Measurements from ENCODE around the gene RNF167. TPM values are rescaled to one million over a fixed set of nuclear protein-coding genes. Genes with fewer than 3 reads are reported as not detected.

The RNF167 gene
- total and polyA plus RNA-seq, 2 donors, result 73.0 to 189 TPM

DNA sequence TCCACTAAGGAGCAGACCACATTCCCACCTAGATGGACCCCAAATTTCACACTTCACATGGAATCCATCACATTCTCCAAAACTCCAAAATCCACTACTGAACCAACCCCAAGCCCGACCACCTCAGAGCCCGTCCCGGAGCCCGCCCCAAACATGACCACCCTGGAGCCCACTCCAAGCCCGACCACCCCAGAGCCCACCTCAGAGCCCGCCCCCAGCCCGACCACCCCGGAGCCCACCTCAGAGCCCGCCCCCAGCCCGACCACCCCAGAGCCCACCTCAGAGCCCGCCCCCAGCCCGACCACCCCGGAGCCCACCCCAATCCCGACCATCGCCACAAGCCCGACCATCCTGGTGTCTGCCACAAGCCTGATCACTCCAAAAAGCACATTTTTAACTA lies 6.4 kb upstream of the RNF167 start:
- Histone ChIP-seq H3K4me3 (ENCODE audit: low read length in 2 of 2) (no peak overlapping the region), H3K9me3 (ENCODE audit: control insufficient read depth in 2 of 2, insufficient read depth in 1 of 2, low read length in 1 of 2) (no peaks in the 10 kb centered on the region), H3K27ac (ENCODE audit: low read depth in 1 of 2, low read length in 1 of 2) (no peak overlapping the region), H3K27me3 (ENCODE audit: control insufficient read depth in 2 of 2, insufficient read depth in 1 of 2, low read length in 1 of 2) (peaks cover 0 to 8% of the 10 kb centered on the region in 2 donors), H3K36me3 (ENCODE audit: control insufficient read depth in 2 of 2, insufficient read depth in 2 of 2, low read length in 1 of 2) (peaks cover 25 to 28% of the 10 kb centered on the region in 2 donors), H3K4me1 (ENCODE audit: control insufficient read depth in 2 of 2, insufficient read depth in 2 of 2, low read length in 2 of 2) (peaks cover 7 to 9% of the 10 kb centered on the region in 2 donors)
- WGBS, result 54% methylated on average over 16 of the region's 16 CpGs
- no peak for DNase-seq (ENCODE audit: low read depth in 6 of 9, low spot score in 9 of 9)

DNA sequence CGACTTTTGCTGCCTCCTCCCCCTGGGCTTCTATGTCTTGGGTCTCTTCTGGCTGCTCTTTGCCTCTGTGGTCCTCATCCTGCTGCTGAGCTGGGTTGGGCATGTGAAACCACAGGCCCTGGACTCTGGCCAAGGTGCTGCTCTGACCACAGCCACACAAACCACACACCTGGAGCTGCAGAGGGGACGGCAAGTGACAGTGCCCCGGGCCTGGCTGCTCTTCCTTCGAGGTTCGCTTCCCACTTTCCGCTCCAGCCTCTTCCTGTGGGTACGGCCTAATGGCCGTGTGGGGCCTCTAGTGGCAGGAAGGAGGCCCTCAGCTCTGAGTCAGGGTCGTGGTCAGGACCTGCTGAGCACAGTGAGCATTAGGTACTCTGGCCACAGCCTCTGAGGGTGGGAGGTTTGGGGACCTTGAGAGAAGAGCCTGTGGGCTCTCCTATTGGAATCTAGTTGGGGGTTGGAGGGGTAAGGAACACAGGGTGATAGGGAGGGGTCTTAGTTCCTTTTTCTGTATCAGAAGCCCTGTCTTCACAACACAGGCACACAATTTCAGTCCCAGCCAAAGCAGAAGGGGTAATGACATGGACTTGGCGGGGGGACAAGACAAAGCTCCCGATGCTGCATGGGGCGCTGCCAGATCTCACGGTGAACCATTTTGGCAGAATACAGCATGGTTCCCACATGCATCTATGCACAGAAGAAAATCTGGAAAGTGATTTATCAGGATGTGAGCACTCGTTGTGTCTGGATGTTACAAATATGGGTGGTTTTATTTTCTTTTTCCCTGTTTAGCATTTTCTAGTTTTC lies 5.7 kb upstream of the RNF167 start:
- Histone ChIP-seq H3K27ac (ENCODE audit: low read depth in 1 of 2, low read length in 1 of 2) (no peak overlapping the region), H3K9me3 (ENCODE audit: control insufficient read depth in 2 of 2, insufficient read depth in 1 of 2, low read length in 1 of 2) (no peaks in the 10 kb centered on the region), H3K4me3 (ENCODE audit: low read length in 2 of 2) (no peak overlapping the region), H3K36me3 (ENCODE audit: control insufficient read depth in 2 of 2, insufficient read depth in 2 of 2, low read length in 1 of 2) (peaks cover 25 to 28% of the 10 kb centered on the region in 2 donors), H3K4me1 (ENCODE audit: control insufficient read depth in 2 of 2, insufficient read depth in 2 of 2, low read length in 2 of 2) (peaks cover 14 to 15% of the 10 kb centered on the region in 2 donors), H3K27me3 (ENCODE audit: control insufficient read depth in 2 of 2, insufficient read depth in 1 of 2, low read length in 1 of 2) (peaks cover 0 to 8% of the 10 kb centered on the region in 2 donors)
- 19% methylated on average over 14 of the region's 14 CpGs for WGBS
- no peak for DNase-seq (ENCODE audit: low read depth in 6 of 9, low spot score in 9 of 9)

DNA sequence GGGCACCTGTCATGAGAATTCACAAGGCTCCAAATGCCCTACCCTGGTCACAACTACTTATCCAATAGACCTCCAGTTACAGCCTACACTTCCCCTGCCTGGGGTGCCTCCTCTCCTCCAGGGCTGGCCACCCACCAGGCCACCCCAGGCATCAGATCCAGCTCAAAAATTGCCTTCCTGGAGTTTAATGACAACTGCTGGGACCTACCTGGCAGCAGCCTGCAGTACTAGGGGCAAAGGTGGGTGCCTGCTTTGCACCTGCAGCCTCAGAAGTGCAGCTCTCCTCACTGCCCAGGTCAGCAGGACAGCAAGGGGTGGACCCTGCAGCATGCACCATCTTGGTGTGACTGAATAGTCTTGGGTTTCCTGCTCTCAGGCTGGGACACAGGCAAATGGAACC lies 4.4 kb upstream of the RNF167 start:
- Histone ChIP-seq H3K36me3 (ENCODE audit: control insufficient read depth in 2 of 2, insufficient read depth in 2 of 2, low read length in 1 of 2) (peaks cover 25 to 28% of the 10 kb centered on the region in 2 donors), H3K4me1 (ENCODE audit: control insufficient read depth in 2 of 2, insufficient read depth in 2 of 2, low read length in 2 of 2) (peaks cover 14 to 15% of the 10 kb centered on the region in 2 donors), H3K9me3 (ENCODE audit: control insufficient read depth in 2 of 2, insufficient read depth in 1 of 2, low read length in 1 of 2) (no peaks in the 10 kb centered on the region), H3K27me3 (ENCODE audit: control insufficient read depth in 2 of 2, insufficient read depth in 1 of 2, low read length in 1 of 2) (peaks cover 0 to 8% of the 10 kb centered on the region in 2 donors), H3K27ac (ENCODE audit: low read depth in 1 of 2, low read length in 1 of 2) (no peak overlapping the region), H3K4me3 (ENCODE audit: low read length in 2 of 2) (no peak overlapping the region)
- no peak for DNase-seq (ENCODE audit: low read depth in 6 of 9, low spot score in 9 of 9)

DNA sequence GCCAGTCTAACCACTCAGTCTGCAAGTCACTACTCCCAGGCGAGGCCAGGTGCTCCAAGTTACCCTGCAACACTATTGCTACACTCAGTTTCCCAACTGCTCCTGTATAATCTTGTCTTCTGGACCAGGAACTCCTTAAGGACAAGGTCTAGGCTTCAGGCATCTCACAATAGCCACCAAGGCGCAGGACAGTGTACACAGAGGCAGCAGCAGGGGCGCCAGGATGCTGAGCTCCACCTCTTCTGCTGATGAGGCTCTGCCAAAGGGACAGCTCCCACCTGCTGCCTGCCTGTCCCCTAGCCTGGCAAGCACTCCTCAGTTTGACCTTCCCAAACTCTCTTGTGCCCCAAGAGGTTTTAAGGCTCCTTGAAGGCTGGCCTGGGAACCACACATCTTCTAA lies 3.6 kb upstream of the RNF167 start:
- no peaks in the 10 kb centered on the region for H3K9me3 ChIP-seq (ENCODE audit: control insufficient read depth in 2 of 2, insufficient read depth in 1 of 2, low read length in 1 of 2)
- no peak overlapping the region for H3K4me3 ChIP-seq (ENCODE audit: low read length in 2 of 2)
- H3K27me3 ChIP-seq (ENCODE audit: control insufficient read depth in 2 of 2, insufficient read depth in 1 of 2, low read length in 1 of 2), result peaks cover 0 to 8% of the 10 kb centered on the region in 2 donors
- H3K27ac ChIP-seq (ENCODE audit: low read depth in 1 of 2, low read length in 1 of 2), result no peak overlapping the region
- peaks cover 17 to 22% of the 10 kb centered on the region in 2 donors for H3K4me1 ChIP-seq (ENCODE audit: control insufficient read depth in 2 of 2, insufficient read depth in 2 of 2, low read length in 2 of 2)
- peaks cover 25 to 29% of the 10 kb centered on the region in 2 donors for H3K36me3 ChIP-seq (ENCODE audit: control insufficient read depth in 2 of 2, insufficient read depth in 2 of 2, low read length in 1 of 2)
- 97% methylated on average over 3 of the region's 3 CpGs for WGBS
- no peak for DNase-seq (ENCODE audit: low read depth in 6 of 9, low spot score in 9 of 9)

DNA sequence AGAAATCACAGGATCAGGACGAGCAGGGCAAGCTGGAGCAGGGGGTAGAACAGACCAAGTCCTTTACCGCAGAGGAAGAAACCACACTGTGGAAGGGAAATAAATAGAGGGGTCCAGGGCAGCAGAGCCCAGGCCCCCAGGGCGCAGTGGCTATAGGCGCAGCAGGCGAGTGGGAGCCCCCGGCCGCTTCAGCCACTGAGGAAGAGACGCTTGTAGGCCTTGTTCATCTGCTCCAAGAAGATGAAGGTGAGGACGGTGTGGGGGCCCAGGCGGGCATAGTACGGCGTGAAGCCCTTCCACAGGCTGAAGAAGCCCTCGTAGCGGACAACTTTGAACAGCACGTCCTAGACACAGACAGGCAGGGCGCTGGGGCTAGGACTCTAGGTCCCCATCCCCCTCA lies 2.5 kb upstream of the RNF167 start:
- Histone ChIP-seq H3K4me3 (ENCODE audit: low read length in 2 of 2) (no peak overlapping the region), H3K27me3 (ENCODE audit: control insufficient read depth in 2 of 2, insufficient read depth in 1 of 2, low read length in 1 of 2) (peaks cover 0 to 8% of the 10 kb centered on the region in 2 donors), H3K27ac (ENCODE audit: low read depth in 1 of 2, low read length in 1 of 2) (no peak overlapping the region), H3K36me3 (ENCODE audit: control insufficient read depth in 2 of 2, insufficient read depth in 2 of 2, low read length in 1 of 2) (peaks cover 29 to 40% of the 10 kb centered on the region in 2 donors), H3K9me3 (ENCODE audit: control insufficient read depth in 2 of 2, insufficient read depth in 1 of 2, low read length in 1 of 2) (no peaks in the 10 kb centered on the region), H3K4me1 (ENCODE audit: control insufficient read depth in 2 of 2, insufficient read depth in 2 of 2, low read length in 2 of 2) (peaks cover 18 to 33% of the 10 kb centered on the region in 2 donors)
- DNase-seq (ENCODE audit: low read depth in 6 of 9, low spot score in 9 of 9), result no peak
- WGBS, result 95% methylated on average over 16 of the region's 16 CpGs

DNA sequence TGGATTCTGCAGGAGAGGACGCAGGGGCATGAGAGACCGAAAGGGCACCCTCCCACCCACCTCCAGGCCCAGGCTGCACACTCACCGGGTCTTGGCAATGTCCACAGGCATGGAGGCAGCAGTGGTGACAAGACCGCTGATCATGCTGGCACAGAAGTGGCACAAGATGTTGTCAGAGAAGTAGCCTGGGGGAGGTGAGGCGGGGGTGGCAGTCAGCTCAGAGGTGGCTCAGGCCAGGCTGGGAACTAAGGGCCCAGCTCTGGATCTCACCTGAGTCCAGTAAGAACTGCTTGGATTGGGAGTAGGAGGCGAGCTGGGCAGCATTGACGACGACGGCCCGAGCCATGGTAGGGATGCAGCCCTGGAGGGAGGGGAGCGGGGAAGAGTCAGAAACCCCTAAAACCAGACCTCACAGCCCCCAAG lies 2.0 kb upstream of the RNF167 start:
- 98% methylated on average over 11 of the region's 11 CpGs for WGBS
- DNase-seq (ENCODE audit: low read depth in 6 of 9, low spot score in 9 of 9), result no peak
- H3K9me3 ChIP-seq (ENCODE audit: control insufficient read depth in 2 of 2, insufficient read depth in 1 of 2, low read length in 1 of 2), result no peaks in the 10 kb centered on the region
- H3K4me3 ChIP-seq (ENCODE audit: low read length in 2 of 2), result no peak overlapping the region
- no peak overlapping the region for H3K27ac ChIP-seq (ENCODE audit: low read depth in 1 of 2, low read length in 1 of 2)
- H3K27me3 ChIP-seq (ENCODE audit: control insufficient read depth in 2 of 2, insufficient read depth in 1 of 2, low read length in 1 of 2), result peaks cover 0 to 8% of the 10 kb centered on the region in 2 donors
- peaks cover 34 to 45% of the 10 kb centered on the region in 2 donors for H3K36me3 ChIP-seq (ENCODE audit: control insufficient read depth in 2 of 2, insufficient read depth in 2 of 2, low read length in 1 of 2)
- H3K4me1 ChIP-seq (ENCODE audit: control insufficient read depth in 2 of 2, insufficient read depth in 2 of 2, low read length in 2 of 2), result peaks cover 22 to 38% of the 10 kb centered on the region in 2 donors

DNA sequence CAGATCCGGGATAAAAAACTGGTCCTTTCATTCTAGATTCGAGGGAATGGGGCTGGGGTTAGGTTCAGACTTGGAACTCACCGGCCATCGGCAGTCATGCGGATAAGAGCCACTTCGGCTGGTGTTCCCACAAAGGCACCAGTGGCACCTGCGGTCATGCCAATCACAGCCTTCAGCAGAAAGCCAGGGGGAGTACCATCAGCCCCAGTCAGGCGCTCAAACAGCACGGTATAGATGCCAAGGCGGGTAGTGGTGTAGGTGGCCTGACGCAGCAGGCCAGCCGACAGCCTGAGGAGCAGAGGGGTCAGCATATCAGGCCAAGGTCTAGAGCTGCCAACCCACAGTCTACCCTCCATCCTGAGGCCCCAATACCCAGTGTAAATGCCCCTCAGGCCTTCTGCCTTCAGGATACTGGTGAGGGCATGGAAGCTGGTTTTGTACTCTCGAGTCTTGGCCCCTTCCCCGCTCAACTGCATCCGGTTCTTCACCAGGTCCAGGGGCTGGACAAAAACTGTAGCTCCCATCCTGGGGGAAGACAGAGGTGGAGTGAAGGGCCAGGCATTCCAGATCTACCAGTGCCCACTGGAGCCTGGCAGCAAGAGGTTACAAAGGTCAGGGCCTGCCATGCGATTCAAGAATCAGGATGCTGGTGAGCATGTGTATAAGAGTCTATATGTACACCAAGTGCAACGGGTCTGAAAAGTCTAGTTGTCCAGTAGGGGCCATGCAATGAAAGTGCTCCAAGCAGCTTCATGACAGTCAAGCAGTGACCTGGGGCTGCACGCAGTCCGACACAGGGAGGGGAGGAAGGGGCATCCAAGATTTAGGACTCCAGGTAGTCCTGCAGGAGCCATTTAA lies 1.2 kb upstream of the RNF167 start:
- peaks cover 41 to 54% of the 10 kb centered on the region in 2 donors for H3K36me3 ChIP-seq (ENCODE audit: control insufficient read depth in 2 of 2, insufficient read depth in 2 of 2, low read length in 1 of 2)
- H3K4me1 ChIP-seq (ENCODE audit: control insufficient read depth in 2 of 2, insufficient read depth in 2 of 2, low read length in 2 of 2), result peaks cover 30 to 47% of the 10 kb centered on the region in 2 donors

DNA sequence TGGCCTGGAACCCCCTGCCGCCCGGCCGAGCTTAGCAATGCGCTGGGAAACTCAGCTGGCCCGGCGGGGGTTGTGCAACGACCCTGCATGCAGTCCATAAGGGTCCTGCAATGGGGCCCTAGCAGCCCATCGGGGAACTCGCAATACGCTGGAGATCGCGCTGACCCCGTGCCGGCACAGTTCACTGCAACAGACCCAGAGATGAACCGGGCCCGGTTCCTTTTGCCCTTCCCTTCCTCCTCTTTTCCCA lies 597 bp upstream of the RNF167 start:
- Histone ChIP-seq H3K4me1 (ENCODE audit: control insufficient read depth in 2 of 2, insufficient read depth in 2 of 2, low read length in 2 of 2) (peaks cover 31 to 47% of the 10 kb centered on the region in 2 donors), H3K9me3 (ENCODE audit: control insufficient read depth in 2 of 2, insufficient read depth in 1 of 2, low read length in 1 of 2) (no peaks in the 10 kb centered on the region), H3K27ac (ENCODE audit: low read depth in 1 of 2, low read length in 1 of 2) (peak overlapping the region; percentile 98 to 99), H3K27me3 (ENCODE audit: control insufficient read depth in 2 of 2, insufficient read depth in 1 of 2, low read length in 1 of 2) (peaks cover 0 to under 1% of the 10 kb centered on the region in 2 donors), H3K36me3 (ENCODE audit: control insufficient read depth in 2 of 2, insufficient read depth in 2 of 2, low read length in 1 of 2) (peaks cover 41 to 59% of the 10 kb centered on the region in 2 donors), H3K4me3 (ENCODE audit: low read length in 2 of 2) (peak overlapping the region; percentile 72 to 100)
- no peak for DNase-seq (ENCODE audit: low read depth in 6 of 9, low spot score in 9 of 9)
- WGBS, result under 1% methylated on average over 16 of the region's 16 CpGs

More for the DNA sequence above, 1.2 kb upstream of the RNF167 start:
- peaks cover 0 to 6% of the 10 kb centered on the region in 2 donors for H3K27me3 ChIP-seq (ENCODE audit: control insufficient read depth in 2 of 2, insufficient read depth in 1 of 2, low read length in 1 of 2)
- peak overlapping the region; percentile 72 to 100 for H3K4me3 ChIP-seq (ENCODE audit: low read length in 2 of 2)
- WGBS, result 70% methylated on average over 19 of the region's 19 CpGs
- no peaks in the 10 kb centered on the region for H3K9me3 ChIP-seq (ENCODE audit: control insufficient read depth in 2 of 2, insufficient read depth in 1 of 2, low read length in 1 of 2)
- DNase-seq (ENCODE audit: low read depth in 6 of 9, low spot score in 9 of 9), result peak in 1 of 9 donors; percentile 36
- peak overlapping the region; percentile 98 to 99 for H3K27ac ChIP-seq (ENCODE audit: low read depth in 1 of 2, low read length in 1 of 2)
